Vagina (tissue), 2 donors: ENCODE results near the gene PPP2R3C. TPM values are rescaled to one million over a fixed set of nuclear protein-coding genes. Genes with fewer than 3 reads are reported as not detected.

ENCODE experiments used
- DNase-seq, 2 donors: peaks; one replicate each; pipeline ENCODE4 v3.0.0-alpha.2; 2017; ENCODE audit errors: extremely low spot score in 2 of 2
- H3K27ac ChIP-seq: fragments of 200-600 bp; sonication (generic); one replicate; pipeline ENCODE4 v1.5.1; 2019
- H3K27me3 ChIP-seq: fragments of 200-600 bp; sonication (generic); one replicate; pipeline ENCODE4 v1.5.1; 2019
- H3K36me3 ChIP-seq, 2 donors: fragments of 200-600 bp; sonication (generic); one replicate each; pipeline ENCODE4 v1.5.1; 2017 to 2019
- H3K4me1 ChIP-seq: fragments of 200-600 bp; sonication (generic); one replicate; pipeline ENCODE4 v1.5.1; 2019
- H3K4me3 ChIP-seq, 2 donors: fragments of 200-600 bp; sonication (generic); 1 replicate in 1 of 2; 2 replicates in 1 of 2; pipeline ENCODE4 v1.5.1; 2016 to 2019
- H3K9me3 ChIP-seq: fragments of 200-600 bp; sonication (generic); one replicate; pipeline ENCODE4 v1.5.1; 2019
- POLR2A ChIP-seq, 2 donors: fragments of 450-650 bp; IDR thresholded peaks; one replicate each; pipeline ENCODE4 v1.6.1; 2017; ENCODE audit warnings: antibody characterized with exemption in 2 of 2, mild to moderate bottlenecking in 2 of 2, moderate library complexity in 2 of 2
- POLR2AphosphoS5 ChIP-seq, 2 donors: sonication (generic); formaldehyde crosslinking; IDR thresholded peaks; one replicate each; pipeline ENCODE4 v1.9.0; 2017; ENCODE audit warnings: antibody characterized with exemption in 2 of 2, mild to moderate bottlenecking in 2 of 2, low read depth in 1 of 2; ENCODE audit not compliant: insufficient read depth in 1 of 2
- intact Hi-C: fragments of 100-400 bp; cut with DNase I; formaldehyde crosslinking; loops from one replicate; pipeline ENCODE4 v1.15.1; 2023
- total RNA-seq: library from RNA; depleted of rRNA; stranded (reverse); fragments of >200 nt; gene quantifications from one replicate; pipeline ENCODE4 v1.2.3, GENCODE V29; 2016
- TF ChIP-seq, protein P1 (sequence below), 3 experiments: fragments of 450-650 bp in 2 of 3; fragments of 200-600 bp in 1 of 3; sonication (generic) in 1 of 3; IDR thresholded peaks; one replicate each; pipeline ENCODE4 v1.5.1; 2017 to 2019; ENCODE audit warnings: antibody characterized with exemption in 3 of 3, mild to moderate bottlenecking in 2 of 3, moderate library complexity in 2 of 3

PPP2R3C gene
- 14.5 TPM for total RNA-seq

DNA sequence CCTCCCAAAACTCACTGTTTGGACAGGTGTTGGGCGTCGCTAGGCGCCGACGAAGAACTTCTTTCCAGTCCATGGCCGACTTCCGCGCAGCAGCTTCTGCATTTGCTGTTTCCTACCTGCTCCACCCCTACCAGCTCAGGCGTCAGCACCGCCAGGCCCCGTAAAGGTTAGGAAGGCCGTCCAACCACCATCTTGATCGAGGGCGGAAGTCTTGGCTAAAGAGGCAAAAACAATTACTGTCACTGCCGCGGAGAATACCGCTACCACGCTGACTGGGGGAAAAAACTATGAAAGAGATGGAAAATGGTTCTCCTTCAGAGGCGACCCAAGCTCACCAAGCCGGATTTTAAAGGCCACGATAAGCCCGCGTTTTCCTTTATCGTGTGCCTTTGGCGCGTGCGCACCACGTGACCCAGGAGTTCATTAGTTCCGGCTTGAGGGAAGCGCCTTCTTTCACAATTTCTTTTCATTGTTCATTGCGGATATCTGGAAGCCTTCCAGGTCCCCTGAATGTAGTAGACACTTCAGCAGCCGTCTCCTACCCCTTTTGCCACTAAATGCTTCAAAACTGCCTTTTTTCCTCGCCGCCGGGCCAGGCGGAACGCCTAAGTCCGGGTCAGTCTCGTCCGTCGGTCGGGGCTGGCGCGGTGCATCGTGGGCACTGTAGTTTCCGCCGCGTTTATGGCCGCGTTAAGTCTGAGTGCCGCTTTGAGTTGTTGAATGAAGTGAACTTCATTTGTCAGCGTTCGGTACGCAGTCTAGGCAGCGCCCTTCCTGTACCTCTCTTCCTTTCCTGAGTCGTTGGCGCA lies at the start of gene PPP2R3C, which contains the start of gene PRORP:
Gene PPP2R3C, minus strand, starts transcription at position 104 of the 809 bp plus-strand sequence. Its CDS starts 31 bp downstream, at position 73.
Gene PRORP, plus strand, starts transcription at position 666 of the 809 bp plus-strand sequence. CDS start 694 bp downstream, outside the sequence.
- no peaks in the 10 kb centered on the region for H3K9me3 ChIP-seq
- peak within 1 kb of the TSS; percentile 95 for H3K27ac ChIP-seq
- no peaks in the 10 kb centered on the region for H3K36me3 ChIP-seq
- TF ChIP-seq POLR2AphosphoS5 (IDR thresholded peaks at IDR 0.05; ENCODE audit: insufficient read depth in 1 of 2, low read depth in 1 of 2) (peak; percentile 70 to 89), POLR2A (IDR thresholded peaks at IDR 0.05) (peak in 1 of 2 donors; percentile 45)
- TF ChIP-seq, protein P1, sequence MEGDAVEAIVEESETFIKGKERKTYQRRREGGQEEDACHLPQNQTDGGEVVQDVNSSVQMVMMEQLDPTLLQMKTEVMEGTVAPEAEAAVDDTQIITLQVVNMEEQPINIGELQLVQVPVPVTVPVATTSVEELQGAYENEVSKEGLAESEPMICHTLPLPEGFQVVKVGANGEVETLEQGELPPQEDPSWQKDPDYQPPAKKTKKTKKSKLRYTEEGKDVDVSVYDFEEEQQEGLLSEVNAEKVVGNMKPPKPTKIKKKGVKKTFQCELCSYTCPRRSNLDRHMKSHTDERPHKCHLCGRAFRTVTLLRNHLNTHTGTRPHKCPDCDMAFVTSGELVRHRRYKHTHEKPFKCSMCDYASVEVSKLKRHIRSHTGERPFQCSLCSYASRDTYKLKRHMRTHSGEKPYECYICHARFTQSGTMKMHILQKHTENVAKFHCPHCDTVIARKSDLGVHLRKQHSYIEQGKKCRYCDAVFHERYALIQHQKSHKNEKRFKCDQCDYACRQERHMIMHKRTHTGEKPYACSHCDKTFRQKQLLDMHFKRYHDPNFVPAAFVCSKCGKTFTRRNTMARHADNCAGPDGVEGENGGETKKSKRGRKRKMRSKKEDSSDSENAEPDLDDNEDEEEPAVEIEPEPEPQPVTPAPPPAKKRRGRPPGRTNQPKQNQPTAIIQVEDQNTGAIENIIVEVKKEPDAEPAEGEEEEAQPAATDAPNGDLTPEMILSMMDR (IDR thresholded peaks at IDR 0.05): no peak
- H3K4me3 ChIP-seq: peak within 1 kb of the TSS; percentile 60 to 67
- peak; percentile 97 to 98 for DNase-seq
- intact Hi-C loops: loop anchor here (5.0 kb wide), 2 partner anchors 75 to 285 kb away; partner anchors contain the start of gene FAM177A1
- H3K4me1 ChIP-seq: peaks cover 54% of the 10 kb centered on the region
- H3K27me3 ChIP-seq: no peaks in the 10 kb centered on the region

DNA sequence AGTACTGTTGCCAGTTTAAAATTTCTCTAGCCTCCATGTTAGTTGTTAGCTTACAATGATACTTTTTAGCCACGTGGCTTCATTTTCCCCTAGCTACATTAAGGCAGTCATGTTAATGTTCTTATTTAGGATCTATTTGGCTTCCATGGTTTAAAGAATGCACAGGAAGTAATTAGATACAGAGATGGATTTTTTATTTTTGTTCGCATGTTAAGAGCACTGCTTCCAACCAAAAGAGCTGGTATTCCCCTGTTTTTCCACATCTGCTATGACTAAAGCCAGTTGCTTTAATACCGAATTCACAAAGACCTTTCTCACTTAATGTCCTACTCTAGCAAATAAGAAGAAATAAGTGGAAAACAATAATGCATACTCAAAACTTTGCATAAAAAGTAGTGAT lies 45.7 kb upstream of the PPP2R3C start:
- H3K4me1 ChIP-seq: no peaks in the 10 kb centered on the region
- H3K27ac ChIP-seq: no peak overlapping the region
- no peaks in the 10 kb centered on the region for H3K27me3 ChIP-seq
- H3K4me3 ChIP-seq: no peak overlapping the region
- H3K9me3 ChIP-seq: no peaks in the 10 kb centered on the region
- H3K36me3 ChIP-seq: no peaks in the 10 kb centered on the region
- DNase-seq: no peak
- no peak for TF ChIP-seq POLR2AphosphoS5 (IDR thresholded peaks at IDR 0.05; ENCODE audit: insufficient read depth in 1 of 2, low read depth in 1 of 2)
- TF ChIP-seq POLR2A (IDR thresholded peaks at IDR 0.05): no peak
- TF ChIP-seq, protein P1 (IDR thresholded peaks at IDR 0.05): no peak
- intact Hi-C loops: no loop called here

DNA sequence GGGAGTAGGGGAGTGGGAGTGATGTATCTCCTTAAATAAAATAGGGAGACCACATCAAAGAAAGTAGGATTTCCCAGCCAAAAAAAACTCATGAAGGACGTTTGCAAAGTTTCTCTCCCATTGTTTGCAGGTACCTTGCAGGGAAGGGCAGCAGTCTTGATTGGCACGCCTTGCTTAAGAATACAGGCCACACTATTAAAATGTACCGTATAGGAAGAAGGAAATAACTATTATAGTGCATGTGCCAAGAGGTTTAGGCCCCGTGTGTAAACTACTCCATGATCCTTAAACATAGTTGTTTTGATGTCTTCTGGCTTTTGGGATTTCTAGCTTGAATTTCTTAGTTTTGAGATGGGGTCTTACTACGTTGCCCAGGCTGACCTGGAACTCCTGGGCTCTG lies 43.1 kb upstream of the PPP2R3C start:
- DNase-seq: no peak
- H3K9me3 ChIP-seq: no peaks in the 10 kb centered on the region
- peaks cover 0 to 4% of the 10 kb centered on the region in 2 donors for H3K36me3 ChIP-seq
- intact Hi-C loops: no loop called here
- H3K4me1 ChIP-seq: no peaks in the 10 kb centered on the region
- H3K4me3 ChIP-seq: no peak overlapping the region
- H3K27me3 ChIP-seq: no peaks in the 10 kb centered on the region
- TF ChIP-seq POLR2A (IDR thresholded peaks at IDR 0.05) (no peak), POLR2AphosphoS5 (IDR thresholded peaks at IDR 0.05; ENCODE audit: insufficient read depth in 1 of 2, low read depth in 1 of 2) (no peak)
- TF ChIP-seq, protein P1 (IDR thresholded peaks at IDR 0.05): no peak
- H3K27ac ChIP-seq: no peak overlapping the region

DNA sequence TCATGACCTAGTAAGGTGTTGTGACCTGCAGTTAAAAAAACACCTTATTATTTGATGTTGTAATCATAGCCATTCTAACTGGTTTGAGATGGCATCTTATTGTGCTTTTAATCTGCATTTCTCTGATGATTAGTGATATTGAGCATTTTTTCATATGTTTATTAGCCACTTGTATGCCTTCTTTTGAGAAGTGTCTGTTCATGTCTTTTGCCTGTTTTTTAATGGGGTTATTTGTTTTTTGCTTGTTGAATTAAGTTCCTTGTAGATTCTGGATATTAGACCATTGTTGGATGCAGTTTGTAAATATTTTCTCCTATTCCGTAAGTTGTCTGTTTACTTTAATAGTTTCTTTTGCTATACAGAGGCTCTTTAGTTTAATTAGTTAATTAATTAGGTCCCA lies 41.6 kb upstream of the PPP2R3C start:
- Histone ChIP-seq H3K4me3 (no peak overlapping the region), H3K27ac (no peak overlapping the region), H3K36me3 (peaks cover 0 to 9% of the 10 kb centered on the region in 2 donors), H3K9me3 (no peaks in the 10 kb centered on the region), H3K4me1 (no peaks in the 10 kb centered on the region), H3K27me3 (no peaks in the 10 kb centered on the region)
- no peak for DNase-seq
- TF ChIP-seq POLR2A (IDR thresholded peaks at IDR 0.05) (no peak), POLR2AphosphoS5 (IDR thresholded peaks at IDR 0.05; ENCODE audit: insufficient read depth in 1 of 2, low read depth in 1 of 2) (no peak)
- TF ChIP-seq, protein P1 (IDR thresholded peaks at IDR 0.05): no peak
- intact Hi-C loops: no loop called here

DNA sequence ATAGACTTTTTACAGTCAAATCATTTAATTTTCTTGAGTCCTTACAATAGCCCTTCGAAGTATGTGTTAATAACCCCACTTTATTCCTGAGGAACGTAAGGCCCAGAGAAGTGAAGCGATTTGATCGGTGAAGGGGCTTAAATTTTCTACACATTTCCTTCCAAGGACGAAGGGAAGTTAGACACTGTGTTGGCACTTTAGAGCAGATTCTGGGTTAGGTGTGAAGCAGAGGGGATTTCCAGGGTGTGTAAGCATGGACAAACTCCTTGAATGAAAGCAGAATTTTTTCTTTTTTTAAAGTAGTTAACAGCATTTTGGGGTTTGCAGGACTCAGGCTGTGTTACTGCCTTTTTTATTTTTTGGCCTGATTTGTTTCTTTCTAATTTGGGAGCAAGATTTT lies 39.4 kb upstream of the PPP2R3C start:
- Histone ChIP-seq H3K4me1 (peaks cover under 1% of the 10 kb centered on the region), H3K27ac (no peak overlapping the region), H3K36me3 (peaks cover 0 to 9% of the 10 kb centered on the region in 2 donors), H3K4me3 (no peak overlapping the region), H3K27me3 (no peaks in the 10 kb centered on the region), H3K9me3 (no peaks in the 10 kb centered on the region)
- no peak for DNase-seq
- TF ChIP-seq, protein P1 (IDR thresholded peaks at IDR 0.05): no peak
- TF ChIP-seq POLR2AphosphoS5 (IDR thresholded peaks at IDR 0.05; ENCODE audit: insufficient read depth in 1 of 2, low read depth in 1 of 2): no peak
- no peak for TF ChIP-seq POLR2A (IDR thresholded peaks at IDR 0.05)
- intact Hi-C loops: no loop called here
